ENCODE results near the gene NPB. TPM values are rescaled to one million over a fixed set of nuclear protein-coding genes. Genes with fewer than 3 reads are reported as not detected.

NPB gene
- total and polyA plus RNA-seq, 3 experiments from 2014 or later: 0.57 to 0.62 TPM; not detected in 1

- H3K36me3 Mint-ChIP-seq: no peaks in the 10 kb centered on the region
These were observed 27.5 kb downstream of the NPB start for GRCh38 chr17:81929253-81930141.

GRCh38 chr17:81930142-81931125, 28.4 kb downstream of the NPB start:
- Histone ChIP-seq H3K27me3 (ENCODE audit: insufficient read depth, low read length, poor library complexity, severe bottlenecking) (peaks cover 7% of the 10 kb centered on the region), H3K27ac (ENCODE audit: low read depth, low read length) (no peak overlapping the region)
- H3K4me3 Mint-ChIP-seq: peak overlapping the region in 1 of 7 donors; percentile 29

More at GRCh38 chr17:81929253-81930141, 27.5 kb downstream of the NPB start:
- CTCF ChIA-PET: interaction anchor here (0.7 kb wide), 1 partner anchor 30 kb away, joined by 3 read pairs; no protein-coding TSS in a partner anchor
- no peak overlapping the region for H3K4me3 ChIP-seq (ENCODE audit: low read length)
- no peaks in the 10 kb centered on the region for H3K36me3 ChIP-seq (ENCODE audit: insufficient read depth, low read length)
- no peak for DNase-seq
- H3K27me3 Mint-ChIP-seq: peaks cover 5 to 16% of the 10 kb centered on the region in 2 donors
- peak overlapping the region in 4 of 8 donors; percentile 40 to 61 (median 58) for H3K27ac Mint-ChIP-seq
- H3K9me3 Mint-ChIP-seq: no peaks in the 10 kb centered on the region
- H3K27me3 ChIP-seq (ENCODE audit: insufficient read depth, low read length, poor library complexity, severe bottlenecking): peaks cover 7% of the 10 kb centered on the region
- H3K9me3 ChIP-seq (ENCODE audit: low read length): no peaks in the 10 kb centered on the region
- POLR2A ChIA-PET: interaction anchor here (0.7 kb wide), 1 partner anchor 30 kb away, joined by 5 read pairs; no protein-coding TSS in a partner anchor
- peaks cover 8 to 14% (median 14%) of the 10 kb centered on the region in 3 donors for H3K4me1 Mint-ChIP-seq
- peaks cover 30% of the 10 kb centered on the region for H3K4me1 ChIP-seq (ENCODE audit: insufficient read depth, low read length)
- H3K27ac ChIP-seq (ENCODE audit: low read depth, low read length): no peak overlapping the region
- H3K4me3 Mint-ChIP-seq: peak overlapping the region in 4 of 7 donors; percentile 13 to 69 (median 55)

GRCh38 chr17:81931189-81931556, 29.1 kb downstream of the NPB start:
- Mint-ChIP-seq H3K9me3 (no peaks in the 10 kb centered on the region), H3K27ac (peak overlapping the region in 2 of 8 donors; percentile 40 to 46), H3K36me3 (no peaks in the 10 kb centered on the region), H3K4me1 (peaks cover 5 to 9% (median 9%) of the 10 kb centered on the region in 3 donors), H3K4me3 (peak overlapping the region in 1 of 7 donors; percentile 29), H3K27me3 (peaks cover 5 to 14% of the 10 kb centered on the region in 2 donors)
- Histone ChIP-seq H3K4me1 (ENCODE audit: insufficient read depth, low read length) (peaks cover 16% of the 10 kb centered on the region), H3K9me3 (ENCODE audit: low read length) (no peaks in the 10 kb centered on the region), H3K36me3 (ENCODE audit: insufficient read depth, low read length) (no peaks in the 10 kb centered on the region), H3K27me3 (ENCODE audit: insufficient read depth, low read length, poor library complexity, severe bottlenecking) (peaks cover 7% of the 10 kb centered on the region), H3K27ac (ENCODE audit: low read depth, low read length) (no peak overlapping the region), H3K4me3 (ENCODE audit: low read length) (no peak overlapping the region)
- CTCF ChIA-PET: interaction anchor here (1.4 kb wide), 1 partner anchor 28 kb away, joined by 3 read pairs; no protein-coding TSS in a partner anchor
- DNase-seq: no peak
- POLR2A ChIA-PET: no interaction called here

More at GRCh38 chr17:81930142-81931125, 28.4 kb downstream of the NPB start:
- Histone ChIP-seq H3K4me3 (ENCODE audit: low read length) (no peak overlapping the region), H3K4me1 (ENCODE audit: insufficient read depth, low read length) (peaks cover 22% of the 10 kb centered on the region), H3K36me3 (ENCODE audit: insufficient read depth, low read length) (no peaks in the 10 kb centered on the region), H3K9me3 (ENCODE audit: low read length) (no peaks in the 10 kb centered on the region)
- Mint-ChIP-seq H3K9me3 (no peaks in the 10 kb centered on the region), H3K36me3 (no peaks in the 10 kb centered on the region), H3K27ac (peak overlapping the region in 1 of 8 donors; percentile 46), H3K27me3 (peaks cover 5 to 16% of the 10 kb centered on the region in 2 donors), H3K4me1 (peaks cover 8 to 14% (median 12%) of the 10 kb centered on the region in 3 donors)
- ChIA-PET POLR2A (interaction anchor here (0.6 to 0.7 kb wide), 2 partner anchors 29 to 642 kb away, joined by 4 to 5 read pairs; no protein-coding TSS in a partner anchor), CTCF (interaction anchor here (1.4 kb wide), 1 partner anchor 29 kb away, joined by 3 read pairs; no protein-coding TSS in a partner anchor)
- no peak for DNase-seq

- H3K4me1 ChIP-seq (ENCODE audit: insufficient read depth, low read length): peaks cover 14% of the 10 kb centered on the region
- DNase-seq: no peak
- H3K4me3 ChIP-seq (ENCODE audit: low read length): no peak overlapping the region
- Mint-ChIP-seq H3K4me3 (peak overlapping the region in 1 of 7 donors; percentile 50), H3K36me3 (no peaks in the 10 kb centered on the region), H3K9me3 (no peaks in the 10 kb centered on the region), H3K27ac (peak overlapping the region in 1 of 8 donors; percentile 48), H3K4me1 (peaks cover 0 to 6% (median 4%) of the 10 kb centered on the region in 3 donors), H3K27me3 (peaks cover 5 to 14% of the 10 kb centered on the region in 2 donors)
- ChIA-PET CTCF (interaction anchor here (1.4 kb wide), 1 partner anchor 28 kb away, joined by 3 read pairs; no protein-coding TSS in a partner anchor), POLR2A (no interaction called here)
- H3K27me3 ChIP-seq (ENCODE audit: insufficient read depth, low read length, poor library complexity, severe bottlenecking): peaks cover 7% of the 10 kb centered on the region
- no peak overlapping the region for H3K27ac ChIP-seq (ENCODE audit: low read depth, low read length)
- H3K36me3 ChIP-seq (ENCODE audit: insufficient read depth, low read length): no peaks in the 10 kb centered on the region
- no peaks in the 10 kb centered on the region for H3K9me3 ChIP-seq (ENCODE audit: low read length)
These were observed 29.7 kb downstream of the NPB start for GRCh38 chr17:81931557-81932332.

- CTCF ChIA-PET: no interaction called here
- Histone ChIP-seq H3K4me1 (ENCODE audit: insufficient read depth, low read length) (peaks cover 15% of the 10 kb centered on the region), H3K4me3 (ENCODE audit: low read length) (no peak overlapping the region), H3K36me3 (ENCODE audit: insufficient read depth, low read length) (no peaks in the 10 kb centered on the region), H3K27ac (ENCODE audit: low read depth, low read length) (no peak overlapping the region), H3K27me3 (ENCODE audit: insufficient read depth, low read length, poor library complexity, severe bottlenecking) (peaks cover 7% of the 10 kb centered on the region), H3K9me3 (ENCODE audit: low read length) (no peaks in the 10 kb centered on the region)
- Mint-ChIP-seq H3K9me3 (no peaks in the 10 kb centered on the region), H3K4me3 (no peak overlapping the region), H3K27ac (peak overlapping the region in 1 of 8 donors; percentile 48), H3K4me1 (peaks cover 0 to 7% (median 5%) of the 10 kb centered on the region in 3 donors), H3K27me3 (peaks cover 5 to 14% of the 10 kb centered on the region in 2 donors), H3K36me3 (no peaks in the 10 kb centered on the region)
- POLR2A ChIA-PET: no interaction called here
- no peak for DNase-seq
These were observed 30.4 kb downstream of the NPB start for GRCh38 chr17:81932333-81932983.

- H3K36me3 ChIP-seq (ENCODE audit: insufficient read depth, low read length): no peaks in the 10 kb centered on the region
- Mint-ChIP-seq H3K9me3 (no peaks in the 10 kb centered on the region), H3K4me1 (peaks cover 0 to 12% (median 7%) of the 10 kb centered on the region in 3 donors), H3K36me3 (no peaks in the 10 kb centered on the region), H3K4me3 (no peak overlapping the region), H3K27ac (no peak overlapping the region), H3K27me3 (peaks cover 5 to 18% of the 10 kb centered on the region in 2 donors)
- no peaks in the 10 kb centered on the region for H3K9me3 ChIP-seq (ENCODE audit: low read length)
- POLR2A ChIA-PET: no interaction called here
- H3K4me1 ChIP-seq (ENCODE audit: insufficient read depth, low read length): peaks cover 12% of the 10 kb centered on the region
- CTCF ChIA-PET: interaction anchor here (1.4 to 1.5 kb wide), 2 partner anchors 26 to 88 kb away, joined by 3 to 4 read pairs; no protein-coding TSS in a partner anchor
- peak in 1 of 5 donors; percentile 26 for DNase-seq
- H3K4me3 ChIP-seq (ENCODE audit: low read length): no peak overlapping the region
- H3K27ac ChIP-seq (ENCODE audit: low read depth, low read length): no peak overlapping the region
- H3K27me3 ChIP-seq (ENCODE audit: insufficient read depth, low read length, poor library complexity, severe bottlenecking): peaks cover 7% of the 10 kb centered on the region
These were observed 31.2 kb downstream of the NPB start for GRCh38 chr17:81933178-81933699.

All from CD8-positive, alpha-beta memory T cell (primary cell).